IPS-18a (cell line): ENCODE measurements around the gene ZSCAN29.

Experiments used
- H3K27ac ChIP-seq: one replicate; pipeline ENCODE4 v1.5.1; 2013; ENCODE audit warnings: low read length
- H3K27me3 ChIP-seq: one replicate; pipeline ENCODE4 v1.6.1; 2013; ENCODE audit warnings: mild to moderate bottlenecking, low read length; ENCODE audit not compliant: control insufficient read depth, insufficient read depth
- H3K36me3 ChIP-seq: one replicate; pipeline ENCODE4 v1.6.1; 2013; ENCODE audit warnings: low read depth, low read length; ENCODE audit not compliant: control insufficient read depth
- H3K4me1 ChIP-seq: one replicate; pipeline ENCODE4 v1.6.1; 2013; ENCODE audit warnings: low read depth, low read length; ENCODE audit not compliant: control insufficient read depth
- H3K4me3 ChIP-seq: one replicate; pipeline ENCODE4 v1.5.1; 2013; ENCODE audit warnings: low read length
- H3K9ac ChIP-seq: one replicate; pipeline ENCODE4 v1.6.1; 2013; ENCODE audit warnings: mild to moderate bottlenecking, low read length, moderate library complexity
- H3K9me3 ChIP-seq: one replicate; pipeline ENCODE4 v1.6.1; 2013; ENCODE audit warnings: low read depth, low read length; ENCODE audit not compliant: control insufficient read depth

ZSCAN29 gene

GRCh38 chr15:43312378-43312777, 58.5 kb downstream of the ZSCAN29 start:
- Histone ChIP-seq H3K9me3 (no peaks in the 10 kb centered on the region), H3K36me3 (no peaks in the 10 kb centered on the region), H3K27ac (no peak overlapping the region), H3K9ac (no peak overlapping the region), H3K4me1 (no peaks in the 10 kb centered on the region), H3K27me3 (no peaks in the 10 kb centered on the region), H3K4me3 (no peak overlapping the region)
